Measurements from ENCODE around the gene MBNL1.

The MBNL1 gene

GRCh38 chr3:152457500-152458375 lies 189.0 kb downstream of the MBNL1 start:
- no peak for DNase-seq

DNA sequence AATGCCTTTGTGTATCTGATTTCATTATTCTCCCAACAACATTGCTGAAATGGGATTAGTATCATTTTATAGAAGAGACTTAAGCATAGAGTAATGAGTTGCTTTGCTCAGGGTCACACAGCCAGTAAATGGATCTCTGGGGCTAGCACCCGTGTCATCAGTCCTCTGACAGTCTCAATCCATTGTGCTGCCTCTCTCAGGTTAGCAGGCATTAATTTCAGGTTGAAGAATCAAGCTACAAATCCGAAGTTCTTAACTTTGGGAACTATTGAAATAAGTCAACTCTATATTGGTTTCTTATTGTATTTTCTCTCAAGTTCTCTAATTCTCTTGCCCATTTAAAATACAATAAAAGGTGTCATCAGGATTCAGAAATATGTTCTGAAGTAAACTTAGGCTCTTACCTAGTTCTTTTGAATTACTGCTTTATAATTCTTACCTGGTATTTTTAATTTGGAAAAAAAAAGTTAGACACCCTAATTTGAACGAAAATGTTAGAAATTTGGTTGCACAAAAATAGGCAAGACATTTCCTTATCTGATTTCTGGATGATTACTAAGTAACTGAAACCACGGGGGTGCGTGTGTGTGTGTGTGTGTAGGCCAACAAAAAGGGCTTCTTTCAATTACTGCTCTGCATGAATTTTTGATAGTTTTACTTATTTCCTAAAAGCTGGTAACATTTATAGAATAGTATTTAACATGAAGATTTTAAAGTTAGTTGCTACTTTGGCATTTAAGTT lies 189.8 kb downstream of the MBNL1 start:
- no peak for DNase-seq

DNA sequence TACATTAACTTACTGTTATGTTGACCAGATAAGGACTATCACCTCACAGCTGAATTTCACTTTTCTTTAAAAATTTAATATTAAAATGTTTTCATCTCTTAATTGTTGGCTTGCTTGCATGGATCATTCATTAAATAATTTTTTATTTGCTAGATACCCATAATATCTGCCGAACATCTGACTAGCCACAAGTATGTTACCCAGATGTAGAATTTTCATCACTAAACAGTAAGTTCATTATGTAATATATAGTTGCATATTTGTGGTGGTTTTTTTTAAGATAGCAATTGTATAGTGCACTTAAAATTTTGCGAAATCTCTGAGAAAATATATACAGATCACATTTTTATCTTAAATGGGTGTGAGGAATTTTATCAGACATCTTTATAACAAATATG lies 190.4 kb downstream of the MBNL1 start:
- DNase-seq: no peak

GRCh38 chr3:152459572-152459971 lies 190.8 kb downstream of the MBNL1 start:
- DNase-seq: no peak

DNA sequence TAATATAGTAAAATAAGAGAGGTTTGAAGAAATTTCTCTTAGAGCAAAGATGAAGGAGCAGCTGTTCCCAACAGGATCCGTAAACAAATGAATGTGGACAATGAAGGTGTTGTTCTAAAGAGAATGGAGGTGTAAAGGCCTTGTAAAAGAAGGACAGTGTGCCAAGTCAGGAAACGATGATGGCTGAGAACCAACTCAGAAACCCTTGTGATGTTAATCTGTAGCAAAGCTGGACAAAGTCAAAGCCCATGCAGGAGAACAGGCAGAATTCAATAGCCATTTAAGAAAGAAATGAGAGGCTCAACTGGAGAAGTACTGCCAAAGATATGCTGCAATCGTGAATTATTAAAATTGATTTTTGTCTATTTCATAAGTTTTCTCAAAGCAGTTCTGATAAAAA lies 192.2 kb downstream of the MBNL1 start:
- DNase-seq: no peak

- DNase-seq: no peak
Measured at GRCh38 chr3:152461460-152461859, 192.7 kb downstream of the MBNL1 start.

DNA sequence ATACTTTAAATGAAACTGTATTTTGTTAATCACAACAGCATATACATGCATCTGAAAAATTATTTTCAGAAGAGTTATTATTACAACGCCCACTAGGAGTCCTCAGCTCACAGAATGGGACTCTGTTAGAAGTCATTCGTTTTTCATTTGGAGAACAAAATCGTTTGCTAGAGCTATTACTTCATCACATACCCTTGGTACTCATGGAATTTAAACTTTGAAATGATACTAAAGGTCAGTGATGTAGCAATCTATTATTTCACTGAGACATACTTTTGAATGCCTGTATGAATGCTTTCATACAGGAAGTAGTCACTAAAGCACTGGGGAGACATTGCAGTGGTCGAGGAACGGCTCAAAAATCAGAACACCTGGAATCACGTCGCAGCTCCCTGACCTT lies 198.1 kb downstream of the MBNL1 start:
- no peak for DNase-seq

- no peak for DNase-seq
Measured at GRCh38 chr3:152469248-152470025, 200.7 kb downstream of the MBNL1 start.

GRCh38 chr3:152470095-152470494 lies 201.4 kb downstream of the MBNL1 start:
- DNase-seq: no peak

- no peak for DNase-seq
Measured at GRCh38 chr3:152470893-152471292, 202.2 kb downstream of the MBNL1 start.

- peak; percentile 54 for DNase-seq
Measured at GRCh38 chr3:152471814-152472671, 203.3 kb downstream of the MBNL1 start.

DNA sequence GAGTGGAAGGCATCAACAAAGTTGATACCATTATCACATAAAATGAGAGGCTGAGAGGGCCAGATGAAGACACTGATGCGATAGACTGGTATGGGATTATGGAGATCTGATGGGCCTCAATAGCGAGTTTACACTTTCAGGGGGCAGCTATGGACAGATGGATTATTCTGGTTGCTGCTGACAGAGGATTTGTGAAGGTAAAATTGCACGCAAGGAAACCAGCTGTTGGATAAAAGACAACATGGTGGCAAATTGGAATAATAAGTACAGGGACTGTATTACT lies 203.9 kb downstream of the MBNL1 start:
- DNase-seq: no peak

GRCh38 chr3:152474585-152474984 lies 205.9 kb downstream of the MBNL1 start:
- DNase-seq: no peak

DNA sequence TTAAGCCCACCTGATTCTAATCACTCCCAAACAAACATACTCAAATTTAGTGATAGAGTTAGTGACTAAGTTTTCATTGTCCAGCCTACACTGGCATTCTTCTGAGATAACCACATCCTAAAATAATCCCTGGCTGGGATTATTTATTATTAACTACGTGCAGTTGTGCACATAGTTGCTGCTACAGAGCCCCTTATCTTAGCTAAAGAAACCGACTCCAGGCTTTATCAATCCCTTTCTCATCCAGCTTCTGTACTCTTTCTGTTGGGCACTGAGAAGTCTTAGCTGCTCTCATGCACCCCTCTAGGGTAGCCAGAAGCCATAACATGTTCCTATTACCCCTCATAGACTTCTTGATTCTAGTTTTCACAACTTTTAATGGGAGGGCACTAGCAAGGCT lies 208.7 kb downstream of the MBNL1 start:
- DNase-seq: no peak

DNA sequence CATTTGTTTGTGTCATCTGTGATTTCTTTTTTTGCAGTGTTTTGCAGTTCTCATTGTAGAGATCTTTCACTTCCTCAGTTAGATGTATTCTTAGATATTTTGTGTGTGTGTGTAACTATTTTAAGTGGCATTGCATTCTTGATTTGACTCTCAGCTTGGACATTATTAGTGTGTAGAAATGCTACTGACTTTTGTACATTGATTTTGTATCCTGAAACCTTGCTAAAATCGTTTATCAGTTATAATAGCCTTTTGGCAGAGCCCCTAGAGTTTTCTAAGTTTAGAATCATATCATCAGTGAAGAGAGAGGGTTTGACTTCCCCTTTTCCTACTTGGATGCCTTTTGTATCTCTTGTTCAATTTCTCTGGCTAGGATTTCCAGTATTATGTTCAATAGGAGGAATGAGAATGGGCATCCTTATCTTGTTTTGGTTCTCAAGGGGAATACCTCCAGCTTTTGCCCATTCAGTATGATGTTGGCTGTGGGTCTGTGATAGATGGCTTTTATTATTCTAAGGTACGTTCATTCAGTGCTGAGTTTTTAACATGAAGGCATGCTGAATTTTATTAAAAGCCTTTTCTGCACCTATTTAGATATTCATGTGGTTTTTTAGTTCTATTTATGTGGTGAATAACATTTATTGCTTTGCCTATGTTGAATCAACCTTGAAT lies 211.7 kb downstream of the MBNL1 start:
- DNase-seq: no peak

GRCh38 chr3:152486364-152486763 lies 217.6 kb downstream of the MBNL1 start:
- no peak for DNase-seq

DNA sequence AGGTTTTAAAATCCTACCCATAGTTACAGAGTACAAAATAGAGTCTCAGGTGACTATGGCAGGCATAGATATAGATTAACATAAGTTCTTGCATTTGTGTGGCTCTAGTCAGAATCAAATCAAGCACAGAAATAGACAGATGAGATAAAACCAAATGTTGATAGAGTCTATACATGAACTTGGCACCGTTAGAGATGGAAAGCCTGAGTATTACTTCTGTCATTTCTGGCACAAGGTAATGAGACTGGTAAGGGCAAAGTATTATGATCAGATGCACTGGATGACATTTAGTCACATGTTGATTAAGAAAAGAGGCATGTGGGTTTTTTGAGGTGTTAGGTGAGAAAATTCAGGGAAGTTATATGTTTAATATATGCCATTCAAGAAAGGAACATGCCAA lies 219.7 kb downstream of the MBNL1 start:
- no peak for DNase-seq

GRCh38 chr3:152491922-152492321 lies 223.2 kb downstream of the MBNL1 start:
- no peak for DNase-seq

DNA sequence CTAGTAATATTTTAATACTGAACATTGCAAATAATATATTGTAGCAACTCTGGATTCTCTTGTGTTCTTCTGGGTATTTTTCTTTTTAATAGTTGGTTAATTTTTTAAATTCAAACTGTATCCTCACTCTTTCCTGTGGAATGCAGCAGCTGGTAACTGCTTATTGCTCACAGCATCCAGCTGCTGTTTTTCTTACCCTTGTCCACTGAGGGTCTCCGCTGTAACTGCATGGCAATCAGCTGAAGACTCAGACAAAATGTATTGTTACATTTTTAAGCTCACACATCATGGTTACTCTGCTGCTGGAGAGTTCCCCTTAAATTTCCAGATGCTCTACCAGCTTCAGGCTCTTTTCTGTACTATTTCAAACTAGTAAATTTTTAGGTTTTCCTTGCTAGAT lies 227.6 kb downstream of the MBNL1 start:
- no peak for DNase-seq

DNA sequence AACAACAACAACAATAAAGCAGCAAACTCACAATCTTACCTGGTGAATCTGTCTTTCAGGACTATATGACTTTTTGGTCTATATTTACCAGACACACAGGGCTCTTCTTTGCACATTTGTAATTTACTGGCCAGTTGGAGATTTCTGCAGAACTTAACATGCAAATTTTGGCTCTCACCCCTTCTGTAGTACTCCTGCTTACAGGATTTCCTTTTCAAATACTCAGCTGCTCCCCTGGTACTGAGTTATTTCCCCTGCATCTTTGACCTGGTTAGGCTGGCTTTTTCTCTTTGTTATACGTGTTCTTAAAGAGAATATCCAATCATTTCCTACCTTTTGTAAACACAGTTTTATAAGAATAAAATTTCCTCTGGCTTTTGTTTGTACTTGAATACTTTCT lies 228.0 kb downstream of the MBNL1 start:
- DNase-seq: no peak

- DNase-seq: no peak
Measured at GRCh38 chr3:152497457-152497856, 228.7 kb downstream of the MBNL1 start.

GRCh38 chr3:152497890-152498289 lies 229.2 kb downstream of the MBNL1 start:
- DNase-seq: no peak
